ENCODE results near the gene HNMT.

HNMT gene

GRCh38 chr2:138000796-138001195 is 36.5 kb downstream of the HNMT start:
- TF ChIP-seq SPI1 (IDR thresholded peaks at IDR 0.05; ENCODE audit: borderline replicate concordance, low read depth): no peak
- TF ChIP-seq POLR2AphosphoS5 (IDR thresholded peaks at IDR 0.05; ENCODE audit: low read depth): no peak
- no peak for TF ChIP-seq GABPA (IDR thresholded peaks at IDR 0.05; ENCODE audit: low read depth)
- TF ChIP-seq REST (IDR thresholded peaks at IDR 0.05; ENCODE audit: insufficient replicate concordance, low read depth): no peak
- TF ChIP-seq CTCF (IDR thresholded peaks at IDR 0.05; ENCODE audit: insufficient read depth, low read length): no peak
- no peaks in the 10 kb centered on the region for H3K27me3 ChIP-seq (ENCODE audit: insufficient read depth, poor library complexity, severe bottlenecking)
- no peak overlapping the region for H3K27ac ChIP-seq (replicated peaks)
- no peak for DNase-seq (ENCODE audit: low read depth in 1 of 2, low spot score in 1 of 2)
- no peak overlapping the region for H3K4me3 ChIP-seq (replicated peaks; ENCODE audit: insufficient read depth, low read length)

DNA sequence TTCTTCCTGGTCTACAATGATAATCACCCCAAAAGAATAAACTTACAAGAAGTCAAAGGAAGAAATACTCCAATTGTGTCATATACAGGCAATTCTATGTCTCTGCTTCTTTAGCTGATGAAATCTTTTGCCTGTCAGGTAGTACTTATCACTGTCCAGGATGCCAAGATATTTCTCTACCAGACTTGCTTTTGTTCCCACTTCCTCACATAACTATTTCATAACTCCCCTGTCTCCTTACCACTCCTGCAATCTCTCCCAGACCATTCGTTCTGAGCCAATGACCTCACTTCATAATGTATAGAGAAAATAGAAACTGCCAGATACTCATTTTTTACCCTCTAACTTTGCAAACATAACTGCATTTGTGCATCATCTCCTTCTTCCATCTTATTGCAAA is 39.1 kb downstream of the HNMT start:
- TF ChIP-seq POLR2AphosphoS5 (IDR thresholded peaks at IDR 0.05; ENCODE audit: low read depth) (no peak), GABPA (IDR thresholded peaks at IDR 0.05; ENCODE audit: low read depth) (no peak), CTCF (IDR thresholded peaks at IDR 0.05; ENCODE audit: insufficient read depth, low read length) (no peak), REST (IDR thresholded peaks at IDR 0.05; ENCODE audit: insufficient replicate concordance, low read depth) (no peak), SPI1 (IDR thresholded peaks at IDR 0.05; ENCODE audit: borderline replicate concordance, low read depth) (no peak)
- DNase-seq (ENCODE audit: low read depth in 1 of 2, low spot score in 1 of 2): no peak
- peaks cover 6% of the 10 kb centered on the region for H3K27me3 ChIP-seq (ENCODE audit: insufficient read depth, poor library complexity, severe bottlenecking)
- H3K27ac ChIP-seq (replicated peaks): no peak overlapping the region
- H3K4me3 ChIP-seq (replicated peaks; ENCODE audit: insufficient read depth, low read length): no peak overlapping the region

GRCh38 chr2:138007431-138007830 is 43.2 kb downstream of the HNMT start:
- no peak for DNase-seq (ENCODE audit: low read depth in 1 of 2, low spot score in 1 of 2)
- peaks cover 6% of the 10 kb centered on the region for H3K27me3 ChIP-seq (ENCODE audit: insufficient read depth, poor library complexity, severe bottlenecking)
- no peak for TF ChIP-seq POLR2AphosphoS5 (IDR thresholded peaks at IDR 0.05; ENCODE audit: low read depth)
- TF ChIP-seq GABPA (IDR thresholded peaks at IDR 0.05; ENCODE audit: low read depth): no peak
- TF ChIP-seq SPI1 (IDR thresholded peaks at IDR 0.05; ENCODE audit: borderline replicate concordance, low read depth): no peak
- TF ChIP-seq REST (IDR thresholded peaks at IDR 0.05; ENCODE audit: insufficient replicate concordance, low read depth): no peak
- TF ChIP-seq CTCF (IDR thresholded peaks at IDR 0.05; ENCODE audit: insufficient read depth, low read length): no peak
- no peak overlapping the region for H3K27ac ChIP-seq (replicated peaks)
- H3K4me3 ChIP-seq (replicated peaks; ENCODE audit: insufficient read depth, low read length): no peak overlapping the region

Data from HL-60 (cell line).